PC-9 (cell line): ENCODE results near the gene PJA1. TPM values are rescaled to one million over a fixed set of nuclear protein-coding genes. Genes with fewer than 3 reads are reported as not detected.

Experiments
- BruUV-seq: library from RNA; stranded (reverse); fragments of 400-500 nt; replicated peaks from 2 replicates; lab custom pipeline; 2021; lab: Mats Ljungman, UMichigan
- CTCF ChIA-PET: fragments of 300-600 bp; sonication (Branson Sonifier 250); formaldehyde crosslinking; loops from one replicate; lab custom pipeline; 2022; ENCODE audit warnings: antibody characterized with exemption; lab: Charles Lee
- POLR2A ChIA-PET: fragments of 300-600 bp; sonication (Branson Sonifier 250); formaldehyde crosslinking; loops from one replicate; lab custom pipeline; 2022; ENCODE audit warnings: antibody characterized with exemption; ENCODE audit not compliant: unreplicated experiment; lab: Charles Lee
- DNase-seq, 2 experiments: peaks; one replicate each; pipeline versions ENCODE4 v3.0.0 to v3.0.0-alpha.2; 2015 to 2022; ENCODE audit warnings: mixed read lengths in 1 of 2
- H2AFZ ChIP-seq: fragments of 200-600 bp; sonication (generic); 2 replicates; pipeline ENCODE4 v1.8.1; 2017; ENCODE audit warnings: antibody characterized with exemption
- H3F3A ChIP-seq: fragments of 200-600 bp; sonication (generic); 2 replicates; pipeline ENCODE4 v1.8.1; 2017; ENCODE audit warnings: antibody characterized with exemption, mild to moderate bottlenecking, low read depth; ENCODE audit not compliant: insufficient read depth
- H3K27ac ChIP-seq: fragments of 200-600 bp; sonication (generic); 2 replicates; pipeline ENCODE4 v1.6.1; 2016; ENCODE audit warnings: mixed run types
- H3K27me3 ChIP-seq: fragments of 200-600 bp; sonication (generic); 2 replicates; pipeline ENCODE4 v1.6.1; 2016; ENCODE audit warnings: low read depth, mixed run types; ENCODE audit not compliant: insufficient read depth
- H3K36me3 ChIP-seq: fragments of 200-600 bp; sonication (generic); 2 replicates; pipeline ENCODE4 v1.6.1; 2016; ENCODE audit warnings: low read depth, mixed run types
- H3K4me1 ChIP-seq: fragments of 200-600 bp; sonication (generic); replicated peaks from 2 replicates; pipeline ENCODE4 v1.6.1; 2016; ENCODE audit warnings: mixed run types; ENCODE audit not compliant: insufficient read depth
- H3K4me2 ChIP-seq: fragments of 200-600 bp; sonication (generic); 2 replicates; pipeline ENCODE4 v1.6.1; 2017; ENCODE audit warnings: mixed run types
- H3K4me3 ChIP-seq: fragments of 200-600 bp; sonication (generic); 2 replicates; pipeline ENCODE4 v1.6.1; 2016; ENCODE audit warnings: mixed run types
- H3K79me2 ChIP-seq: fragments of 200-600 bp; sonication (generic); 2 replicates; pipeline ENCODE4 v1.6.1; 2017; ENCODE audit warnings: low read depth, mixed run types
- H3K9me2 ChIP-seq: fragments of 200-600 bp; sonication (generic); 2 replicates; pipeline ENCODE4 v1.8.1; 2017; ENCODE audit warnings: mild to moderate bottlenecking; ENCODE audit not compliant: insufficient read depth
- H3K9me3 ChIP-seq: fragments of 200-600 bp; sonication (generic); 2 replicates; pipeline ENCODE4 v1.8.1; 2016; ENCODE audit warnings: low read depth; ENCODE audit not compliant: insufficient read depth
- H4K20me1 ChIP-seq: fragments of 200-600 bp; sonication (generic); 2 replicates; pipeline ENCODE4 v1.8.1; 2017; ENCODE audit not compliant: insufficient read depth
- EZH2 ChIP-seq: fragments of 200-600 bp; sonication (generic); IDR thresholded peaks from 2 replicates; pipeline ENCODE4 v1.8.0; 2017; ENCODE audit warnings: antibody characterized with exemption, low read depth
- intact Hi-C: fragments of 100-400 bp; cut with micrococcal nuclease; formaldehyde crosslinking; loops from one replicate; pipeline ENCODE4 v1.10.0; 2022; ENCODE audit not compliant: unreplicated experiment
- total RNA-seq: library from RNA; stranded (reverse); gene quantifications from 2 replicates; pipeline ENCODE4 v1.2.3, GENCODE V29; 2021
- TF ChIP-seq, protein P1 (sequence below): fragments of 200-600 bp; sonication (generic); conservative IDR thresholded peaks from 2 replicates; pipeline ENCODE4 v1.6.1; 2017; ENCODE audit warnings: mixed run types, antibody characterized with exemption, mild to moderate bottlenecking, moderate library complexity

Gene PJA1
- total RNA-seq, 1 experiment from 2014 or later, result 27.7 TPM

DNA sequence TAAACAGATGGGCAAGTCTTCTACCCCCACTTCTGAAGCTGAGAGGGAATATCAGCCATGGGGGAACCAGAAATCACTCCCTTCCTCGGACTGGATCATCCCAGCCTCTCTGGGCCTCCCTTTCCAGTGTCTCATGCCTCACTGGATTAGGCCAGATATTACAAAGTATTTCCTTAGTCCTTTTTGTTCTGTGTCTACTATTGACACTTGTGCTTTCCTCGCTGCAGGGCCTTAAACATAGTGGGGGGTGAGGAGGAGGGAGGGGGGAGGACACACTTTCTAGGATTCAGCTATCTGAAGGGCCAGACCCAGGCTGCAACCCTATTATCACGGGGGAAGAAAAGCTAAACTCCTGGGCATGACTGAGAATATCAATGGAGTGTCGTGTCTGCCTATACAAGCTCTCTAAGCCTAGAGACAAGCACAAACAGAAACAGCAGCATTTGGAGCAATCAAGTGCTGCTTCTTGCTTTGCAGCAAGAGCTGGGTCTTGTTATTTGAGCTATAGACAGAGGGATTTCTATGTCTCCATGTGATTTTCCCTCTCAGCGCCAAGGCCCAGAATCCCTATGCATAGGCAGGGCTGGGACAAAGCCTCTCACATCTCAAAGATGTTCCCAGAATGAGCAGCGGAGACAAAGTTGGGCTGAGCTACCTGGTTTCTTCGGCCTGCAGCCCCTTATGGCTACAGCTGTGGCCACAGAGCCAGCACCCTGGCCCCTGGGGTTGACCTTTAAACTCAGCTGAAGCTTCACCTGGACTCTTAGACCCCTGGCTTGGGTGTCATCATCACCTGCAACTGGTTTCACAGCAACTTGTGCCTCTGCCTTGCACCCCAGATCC lies 20.2 kb downstream of the PJA1 start:
- POLR2A ChIA-PET, result no interaction called here
- no TSS peak for BruUV-seq

DNA sequence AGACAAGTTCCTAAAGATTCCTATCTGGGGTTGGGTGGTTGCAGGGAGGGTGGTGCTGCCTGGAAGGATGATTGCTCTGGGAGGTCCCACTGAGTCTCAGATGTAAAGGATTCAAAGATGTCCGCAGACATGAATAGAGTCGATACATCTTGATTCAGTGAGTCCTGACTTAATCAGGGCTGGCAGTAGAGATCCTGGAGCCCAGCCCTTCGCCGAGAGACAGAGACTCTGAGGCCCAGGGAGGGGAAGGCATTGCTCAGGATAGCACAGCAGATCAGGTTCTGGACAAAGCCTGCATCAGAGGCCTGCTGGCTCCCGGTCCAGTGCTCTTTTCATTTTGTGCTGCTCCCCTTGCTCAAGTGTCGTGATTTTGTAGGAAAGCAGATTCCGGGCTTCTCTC lies 21.7 kb downstream of the PJA1 start:
- DNase-seq, result no peak
- TF ChIP-seq, protein P1, sequence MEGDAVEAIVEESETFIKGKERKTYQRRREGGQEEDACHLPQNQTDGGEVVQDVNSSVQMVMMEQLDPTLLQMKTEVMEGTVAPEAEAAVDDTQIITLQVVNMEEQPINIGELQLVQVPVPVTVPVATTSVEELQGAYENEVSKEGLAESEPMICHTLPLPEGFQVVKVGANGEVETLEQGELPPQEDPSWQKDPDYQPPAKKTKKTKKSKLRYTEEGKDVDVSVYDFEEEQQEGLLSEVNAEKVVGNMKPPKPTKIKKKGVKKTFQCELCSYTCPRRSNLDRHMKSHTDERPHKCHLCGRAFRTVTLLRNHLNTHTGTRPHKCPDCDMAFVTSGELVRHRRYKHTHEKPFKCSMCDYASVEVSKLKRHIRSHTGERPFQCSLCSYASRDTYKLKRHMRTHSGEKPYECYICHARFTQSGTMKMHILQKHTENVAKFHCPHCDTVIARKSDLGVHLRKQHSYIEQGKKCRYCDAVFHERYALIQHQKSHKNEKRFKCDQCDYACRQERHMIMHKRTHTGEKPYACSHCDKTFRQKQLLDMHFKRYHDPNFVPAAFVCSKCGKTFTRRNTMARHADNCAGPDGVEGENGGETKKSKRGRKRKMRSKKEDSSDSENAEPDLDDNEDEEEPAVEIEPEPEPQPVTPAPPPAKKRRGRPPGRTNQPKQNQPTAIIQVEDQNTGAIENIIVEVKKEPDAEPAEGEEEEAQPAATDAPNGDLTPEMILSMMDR, result no peak
- TF ChIP-seq EZH2, result no peak
- no peak overlapping the region for H3K4me2 ChIP-seq
- no peaks in the 10 kb centered on the region for H3K9me2 ChIP-seq
- no peaks in the 10 kb centered on the region for H3K36me3 ChIP-seq
- no peaks in the 10 kb centered on the region for H3K9me3 ChIP-seq
- H3K79me2 ChIP-seq, result no peaks in the 10 kb centered on the region
- H2AFZ ChIP-seq, result no peak overlapping the region
- H3K27me3 ChIP-seq, result no peaks in the 10 kb centered on the region
- H4K20me1 ChIP-seq, result no peaks in the 10 kb centered on the region
- no peak overlapping the region for H3K4me3 ChIP-seq
- H3K4me1 ChIP-seq, result peaks cover 12% of the 10 kb centered on the region
- ChIA-PET POLR2A (no interaction called here), CTCF (no interaction called here)
- no TSS peak for BruUV-seq
- intact Hi-C loops, result no loop called here
- no peak overlapping the region for H3K27ac ChIP-seq
- H3F3A ChIP-seq, result no peaks in the 10 kb centered on the region

More for the DNA sequence above, 20.2 kb downstream of the PJA1 start:
- Histone ChIP-seq H3K4me1 (peaks cover 22% of the 10 kb centered on the region), H3K4me2 (no peak overlapping the region), H3K79me2 (no peaks in the 10 kb centered on the region), H3K36me3 (no peaks in the 10 kb centered on the region), H4K20me1 (no peaks in the 10 kb centered on the region), H3K9me3 (no peaks in the 10 kb centered on the region), H3K9me2 (no peaks in the 10 kb centered on the region), H3K27ac (no peak overlapping the region), H3K27me3 (no peaks in the 10 kb centered on the region), H3F3A (0 out of 2 replicates have a peak, but pooled peaks cover under 1% of the 10 kb centered on the region), H2AFZ (no peak overlapping the region), H3K4me3 (no peak overlapping the region)
- intact Hi-C loops, result no loop called here
- no peak for TF ChIP-seq EZH2
- TF ChIP-seq, protein P1, result no peak
- DNase-seq, result no peak
- CTCF ChIA-PET, result no interaction called here

DNA sequence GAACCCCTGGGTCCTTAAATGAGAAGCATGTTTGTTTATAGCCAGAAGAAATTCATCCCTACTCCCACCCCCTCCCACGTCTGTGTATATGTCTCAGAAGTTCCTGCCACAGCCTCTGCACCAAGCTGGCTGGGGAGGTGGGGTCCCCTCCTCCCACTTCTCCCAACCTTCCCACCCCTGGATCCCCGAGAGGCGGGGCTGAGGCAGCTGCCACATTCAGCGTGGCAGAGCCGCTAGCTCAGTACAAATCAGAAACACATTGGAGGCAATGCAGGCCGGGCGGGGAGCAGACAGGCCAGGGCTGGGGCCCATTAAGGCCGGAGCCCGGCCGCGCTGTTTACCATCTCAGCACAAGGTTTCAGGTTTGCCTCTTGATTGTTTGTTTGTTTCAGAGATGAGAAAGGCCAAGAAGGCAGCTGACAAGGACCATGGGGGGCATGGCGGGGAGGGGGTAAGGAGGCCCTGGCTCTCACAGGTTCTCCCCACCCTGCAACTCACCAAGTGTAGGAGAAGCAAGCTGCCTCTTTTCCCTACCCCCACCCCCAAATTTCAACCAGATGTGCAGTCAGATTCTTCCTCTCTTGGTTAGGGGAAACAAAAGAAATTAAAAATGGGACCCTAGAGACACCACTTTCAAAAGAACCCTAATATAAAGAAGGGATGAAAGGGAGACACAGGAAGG lies 22.3 kb downstream of the PJA1 start:
- H4K20me1 ChIP-seq, result no peaks in the 10 kb centered on the region
- no peaks in the 10 kb centered on the region for H3K27me3 ChIP-seq
- no peaks in the 10 kb centered on the region for H3K9me2 ChIP-seq
- H3K79me2 ChIP-seq, result no peaks in the 10 kb centered on the region
- no peaks in the 10 kb centered on the region for H3K36me3 ChIP-seq
- POLR2A ChIA-PET, result no interaction called here
- peaks cover 12% of the 10 kb centered on the region for H3K4me1 ChIP-seq
- DNase-seq, result no peak
- H2AFZ ChIP-seq, result no peak overlapping the region
- no peaks in the 10 kb centered on the region for H3K9me3 ChIP-seq
- intact Hi-C loops, result no loop called here
- TF ChIP-seq, protein P1, result no peak
- TF ChIP-seq EZH2, result no peak
- no peak overlapping the region for H3K27ac ChIP-seq
- no peak overlapping the region for H3K4me2 ChIP-seq
- H3K4me3 ChIP-seq, result no peak overlapping the region
- no TSS peak for BruUV-seq
- CTCF ChIA-PET, result no interaction called here
- no peaks in the 10 kb centered on the region for H3F3A ChIP-seq
